A673 (cell line): ENCODE results near the gene ERICH3.

Experiments used
- EZH2 ChIP-seq: fragments of 200-600 bp; sonication (generic); IDR thresholded peaks from 2 replicates; pipeline ENCODE4 v1.6.1; 2017; ENCODE audit warnings: borderline replicate concordance, low read depth, mild to moderate bottlenecking, mixed read lengths, antibody characterized with exemption, low read length; ENCODE audit not compliant: poor library complexity, severe bottlenecking
- TF ChIP-seq, protein P1 (sequence below): fragments of 300-800, 200-600 bp; sonication (generic); conservative IDR thresholded peaks from 2 replicates; pipeline ENCODE4 v1.5.1; 2017; ENCODE audit warnings: low read depth, mild to moderate bottlenecking, antibody characterized with exemption, low read length, moderate library complexity, mixed read lengths

DNA sequence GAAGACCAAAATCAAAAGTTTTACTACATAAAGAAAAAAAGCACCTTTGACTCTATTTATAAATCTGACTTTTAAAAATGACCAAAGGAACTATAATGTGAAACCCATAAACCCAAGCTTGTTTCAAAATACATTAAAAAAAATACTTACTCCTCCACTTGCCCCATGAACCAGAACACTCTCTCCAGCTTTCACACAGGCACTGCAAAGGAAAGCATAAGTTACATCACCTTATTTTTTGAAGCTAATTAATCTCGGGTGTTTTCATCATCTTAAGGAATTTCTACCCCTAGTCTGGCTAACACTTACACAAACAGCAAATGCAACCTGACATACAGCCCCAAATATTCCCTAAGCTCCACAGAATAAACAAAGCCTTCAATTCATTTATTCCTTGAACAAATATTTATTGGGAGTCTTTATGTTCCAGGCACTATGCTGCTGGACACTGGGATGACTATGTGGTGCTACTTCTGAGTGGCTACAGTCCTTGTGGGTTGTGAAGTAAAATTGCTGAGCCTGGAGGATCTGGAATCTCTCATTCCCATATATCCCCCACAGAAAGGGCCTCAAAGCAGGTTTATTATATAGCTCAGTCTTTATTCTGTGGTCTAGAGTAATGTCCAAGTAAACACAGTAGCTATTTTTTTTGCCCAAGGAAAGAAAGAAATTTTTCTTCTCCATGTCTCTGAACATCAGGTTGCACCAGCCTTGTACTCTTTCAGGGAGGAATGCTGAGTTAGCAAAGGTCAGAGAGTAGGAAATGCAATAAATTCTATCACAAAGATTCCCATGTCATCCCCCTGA, 41.0 kb upstream of the ERICH3 start:
- TF ChIP-seq, protein P1, sequence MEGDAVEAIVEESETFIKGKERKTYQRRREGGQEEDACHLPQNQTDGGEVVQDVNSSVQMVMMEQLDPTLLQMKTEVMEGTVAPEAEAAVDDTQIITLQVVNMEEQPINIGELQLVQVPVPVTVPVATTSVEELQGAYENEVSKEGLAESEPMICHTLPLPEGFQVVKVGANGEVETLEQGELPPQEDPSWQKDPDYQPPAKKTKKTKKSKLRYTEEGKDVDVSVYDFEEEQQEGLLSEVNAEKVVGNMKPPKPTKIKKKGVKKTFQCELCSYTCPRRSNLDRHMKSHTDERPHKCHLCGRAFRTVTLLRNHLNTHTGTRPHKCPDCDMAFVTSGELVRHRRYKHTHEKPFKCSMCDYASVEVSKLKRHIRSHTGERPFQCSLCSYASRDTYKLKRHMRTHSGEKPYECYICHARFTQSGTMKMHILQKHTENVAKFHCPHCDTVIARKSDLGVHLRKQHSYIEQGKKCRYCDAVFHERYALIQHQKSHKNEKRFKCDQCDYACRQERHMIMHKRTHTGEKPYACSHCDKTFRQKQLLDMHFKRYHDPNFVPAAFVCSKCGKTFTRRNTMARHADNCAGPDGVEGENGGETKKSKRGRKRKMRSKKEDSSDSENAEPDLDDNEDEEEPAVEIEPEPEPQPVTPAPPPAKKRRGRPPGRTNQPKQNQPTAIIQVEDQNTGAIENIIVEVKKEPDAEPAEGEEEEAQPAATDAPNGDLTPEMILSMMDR: no peak
- TF ChIP-seq EZH2: no peak
